GM21447 (cell line): ENCODE data around the gene APPBP2.
A peak's percentile ranks its signal among the peaks of the same experiment; 100 is the strongest.
"Not testable (repeated sequence)": the region's sequence is repeated elsewhere in the genome, so short reads cannot be mapped to it uniquely, and the experiment has no call there.

Experiments used
- ATAC-seq: cut with Tn5 transposase; IDR thresholded peaks from one replicate; pipeline ENCODE4 v1.9.1; 2021; ENCODE audit not compliant: unreplicated experiment

APPBP2 gene

DNA sequence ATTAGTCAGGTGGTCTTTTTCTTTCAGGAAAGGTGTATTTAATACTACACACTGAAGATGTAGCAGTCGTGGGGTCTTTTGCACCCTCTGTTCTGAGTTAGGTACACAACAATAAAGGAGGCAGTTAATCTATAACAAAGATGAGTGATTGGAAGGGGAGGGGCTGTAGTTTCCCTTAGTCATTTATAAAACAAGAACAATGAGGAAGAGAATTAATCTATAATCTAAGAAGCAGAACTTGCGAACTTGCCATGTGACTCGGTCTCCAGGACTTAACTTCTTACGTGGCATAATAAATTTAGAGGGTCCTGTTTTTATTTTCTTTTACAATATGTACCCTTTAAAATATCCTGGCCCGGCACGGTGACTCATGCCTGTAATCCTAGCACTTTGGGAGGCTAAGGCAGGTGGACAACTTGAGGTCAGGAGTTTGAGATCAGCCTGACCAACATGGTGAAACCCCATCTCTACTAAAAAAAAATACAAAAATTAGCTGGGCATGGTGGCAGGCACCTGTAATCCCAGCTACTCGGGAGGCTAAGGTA lies 8.6 kb upstream of the APPBP2 start:
- no peak for ATAC-seq

DNA sequence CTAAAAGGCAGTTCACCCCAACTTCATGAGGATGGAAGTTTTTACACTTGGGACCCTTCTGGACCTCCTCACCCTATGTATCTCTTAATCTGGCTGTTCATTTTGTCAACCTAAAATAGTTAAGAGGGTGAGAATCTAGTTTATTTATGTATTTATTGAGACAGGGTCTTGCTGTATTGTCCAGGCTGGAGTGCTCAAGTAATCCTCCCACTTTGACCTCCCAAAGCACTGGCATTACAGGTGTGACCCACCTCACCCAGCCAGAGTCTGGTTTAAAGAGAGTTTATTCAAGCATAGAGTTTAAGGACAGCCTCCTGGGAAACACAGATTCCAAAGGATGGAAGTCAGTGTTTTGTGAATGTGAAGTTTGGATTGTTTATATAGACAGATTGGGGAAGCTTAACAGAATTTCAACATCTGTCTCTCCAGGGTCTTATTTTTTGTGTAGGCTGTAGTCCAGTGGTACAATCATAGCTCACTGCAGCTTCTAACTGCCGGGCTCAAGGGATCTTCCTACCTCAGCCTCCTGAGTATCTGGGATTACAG lies 8.0 kb upstream of the APPBP2 start:
- ATAC-seq: no peak

DNA sequence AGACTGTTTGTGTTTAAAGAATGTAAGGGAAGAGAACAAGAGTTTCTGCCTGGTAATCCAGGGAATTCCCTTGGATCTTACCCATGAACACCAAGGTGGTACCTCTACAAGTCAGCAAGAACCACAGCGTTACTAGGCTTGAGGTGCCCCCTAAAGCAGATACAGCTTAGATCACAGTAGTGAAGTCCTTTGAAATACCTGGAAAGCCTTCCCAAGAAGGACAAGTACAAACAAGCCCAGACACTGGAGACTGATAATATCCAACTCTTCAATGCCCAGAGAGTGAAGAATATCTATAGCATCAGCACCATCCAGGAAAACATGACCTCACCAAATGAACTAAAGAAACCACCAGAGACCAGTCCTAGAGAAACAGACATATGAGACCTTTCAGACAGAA lies 3.8 kb upstream of the APPBP2 start:
- ATAC-seq: no peak

DNA sequence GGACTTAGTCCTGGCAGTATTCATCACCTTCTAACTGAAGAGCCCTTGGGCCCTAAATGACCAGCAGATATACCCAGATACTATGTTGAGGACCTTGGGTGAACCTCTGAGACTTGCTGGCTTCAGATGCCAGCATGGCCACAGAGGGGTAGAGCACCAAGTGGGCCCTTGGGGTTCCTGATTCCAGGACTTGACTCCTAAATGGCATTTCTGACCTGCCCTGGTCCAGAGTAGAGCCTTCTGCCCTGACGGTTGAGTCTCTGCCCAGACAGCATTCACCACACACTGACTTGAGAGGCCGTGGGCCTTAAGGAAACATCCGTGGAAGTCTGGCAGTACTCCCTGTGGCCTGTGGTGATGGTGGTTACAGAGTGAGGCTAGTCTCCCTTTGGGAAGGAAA lies 2.8 kb upstream of the APPBP2 start:
- no peak for ATAC-seq

GRCh38 chr17:60527701-60528100 lies 1.7 kb upstream of the APPBP2 start:
- ATAC-seq: no peak

GRCh38 chr17:60526726-60527125 lies 684 bp upstream of the APPBP2 start:
- ATAC-seq: no peak

GRCh38 chr17:60525328-60525684 lies 736 bp downstream of the APPBP2 start:
- peak; percentile 17 for ATAC-seq

DNA sequence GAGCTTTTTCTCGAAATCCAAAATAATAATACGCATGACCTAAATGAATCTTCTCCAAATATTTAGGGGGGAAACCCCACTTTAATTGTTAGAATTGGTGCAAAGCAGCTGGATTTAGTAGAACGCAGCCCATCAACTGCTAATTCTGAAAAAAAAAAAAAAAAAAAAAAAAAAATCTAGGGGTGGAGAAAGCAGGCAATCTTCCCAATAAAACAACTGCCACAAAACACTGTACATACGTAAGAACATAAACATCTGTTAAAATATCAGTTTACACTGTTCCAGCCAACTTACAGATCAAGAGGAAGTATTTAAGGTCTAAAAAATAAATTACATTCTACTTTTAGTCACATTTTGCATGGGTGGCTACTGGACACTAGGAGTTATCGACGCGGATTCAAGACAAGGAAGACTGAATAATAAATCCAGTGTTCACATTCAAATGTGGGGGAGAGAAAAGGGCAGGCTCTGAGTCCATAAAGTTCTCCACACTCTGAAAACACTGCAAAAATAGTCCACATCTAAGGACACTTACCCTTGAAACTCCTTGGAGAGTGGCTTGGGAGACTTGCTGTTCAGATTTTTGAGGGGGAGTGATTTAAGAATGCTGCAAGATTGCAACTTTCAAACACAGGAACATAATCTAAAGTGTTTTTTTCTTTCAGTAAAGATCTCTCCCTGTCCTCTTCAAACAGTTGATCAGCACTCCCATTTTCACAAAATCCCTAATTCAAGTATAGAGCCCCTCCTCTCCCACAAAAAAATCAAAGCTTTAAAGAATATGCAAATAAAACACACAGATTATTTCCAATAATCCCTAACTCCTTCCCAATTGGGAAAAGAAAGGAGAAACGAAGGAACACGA lies 1.3 kb downstream of the APPBP2 start:
- no peak for ATAC-seq

- ATAC-seq: no peak
These were observed 2.2 kb downstream of the APPBP2 start for GRCh38 chr17:60523822-60524221.

- no peak for ATAC-seq
These were observed 3.0 kb downstream of the APPBP2 start for GRCh38 chr17:60522889-60523626.

DNA sequence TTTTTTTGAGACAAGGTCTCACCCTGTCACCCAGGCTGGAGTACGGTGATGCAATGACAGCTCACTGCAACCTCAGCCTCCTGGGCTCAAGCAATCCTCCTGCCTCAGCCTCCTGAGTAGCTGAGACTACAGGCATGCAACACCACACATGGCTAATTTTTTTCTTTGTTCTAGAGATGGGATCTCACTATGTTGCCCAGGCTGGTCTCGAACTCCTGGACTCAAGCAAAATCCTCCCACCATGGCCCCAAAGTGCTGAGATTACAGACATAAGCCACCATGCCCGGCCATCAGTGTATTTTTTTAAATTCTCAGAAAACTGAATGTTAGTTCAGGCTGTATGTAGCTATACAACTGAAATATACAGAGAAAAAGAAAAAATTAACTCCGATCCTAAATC lies 6.2 kb downstream of the APPBP2 start:
- no peak for ATAC-seq

DNA sequence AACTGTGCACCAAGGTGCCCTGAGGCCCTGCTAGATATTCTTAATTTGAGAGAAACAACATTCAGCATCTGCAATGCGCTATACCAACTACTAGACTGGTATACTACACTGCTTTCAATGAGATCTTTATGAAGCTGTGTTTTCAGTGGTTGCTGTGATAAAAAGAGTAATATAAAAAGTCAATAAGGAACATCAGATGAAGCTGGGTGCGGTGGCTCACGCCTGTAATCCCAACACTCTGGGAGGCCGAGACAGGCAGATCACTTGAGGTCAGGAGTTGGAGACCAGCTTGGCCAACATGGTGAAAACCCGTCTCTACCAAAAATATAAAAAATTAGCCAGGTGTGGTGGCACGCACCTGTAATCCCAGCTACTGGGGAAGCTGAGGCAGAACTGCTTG lies 10.4 kb downstream of the APPBP2 start:
- ATAC-seq: not testable (repeated sequence)

DNA sequence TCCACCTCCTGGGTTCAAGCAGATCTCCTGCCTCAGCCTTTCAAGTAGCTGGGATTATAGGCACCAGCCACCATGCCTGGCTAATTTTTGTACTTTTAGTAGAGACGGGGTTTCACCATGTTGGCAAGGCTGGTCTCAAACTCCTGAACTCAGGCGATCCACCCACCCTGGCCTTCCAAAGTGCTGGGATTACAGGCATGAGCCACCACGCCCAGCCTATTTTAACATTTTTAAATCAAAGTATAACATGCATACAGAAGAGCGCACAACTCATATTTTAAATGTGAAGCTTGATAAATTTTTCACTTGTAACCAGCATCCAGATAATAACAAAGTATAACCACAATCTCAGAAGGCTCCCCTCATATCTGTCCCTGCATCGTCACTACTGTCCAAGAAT lies 10.8 kb downstream of the APPBP2 start:
- ATAC-seq: not testable (repeated sequence)

GRCh38 chr17:60514500-60514899 lies 11.5 kb downstream of the APPBP2 start:
- ATAC-seq: no peak

DNA sequence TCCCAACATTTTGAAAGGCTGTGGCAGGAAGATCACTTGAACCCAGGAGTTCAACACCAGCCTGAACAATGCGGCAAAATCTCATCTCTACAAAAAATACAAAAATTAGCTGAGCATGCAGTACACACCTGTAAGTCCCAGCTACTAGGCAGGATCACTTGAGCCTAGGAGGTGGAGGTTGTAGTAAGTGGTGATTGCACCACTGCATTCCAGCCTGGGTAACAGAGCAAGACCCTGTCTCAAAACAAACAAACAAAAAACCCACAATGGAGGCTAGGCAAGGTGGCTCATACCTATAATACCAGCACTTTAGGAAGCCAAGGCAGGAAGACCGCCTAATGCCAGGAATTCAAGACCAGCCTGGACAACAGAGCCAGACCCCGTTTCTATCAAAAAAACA lies 12.0 kb downstream of the APPBP2 start:
- ATAC-seq: no peak

DNA sequence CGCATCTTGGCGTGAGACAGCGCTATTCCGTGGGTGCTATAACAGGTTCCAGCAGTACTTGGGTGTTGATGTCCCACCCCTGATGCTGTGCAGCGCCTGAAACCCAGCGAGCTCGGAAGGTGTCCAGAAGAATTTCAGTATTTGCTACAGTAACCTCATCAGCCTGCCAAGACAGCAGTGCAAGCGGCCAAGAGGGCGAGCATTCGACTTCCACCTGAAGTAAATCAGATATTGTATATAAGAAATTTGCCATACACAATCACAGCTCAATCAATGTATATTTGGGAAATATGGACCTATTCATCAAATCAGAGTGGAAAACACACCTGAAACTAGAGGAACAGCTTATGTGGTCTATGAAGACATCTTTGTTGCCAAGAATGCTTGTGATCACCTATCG lies 13.0 kb downstream of the APPBP2 start:
- no peak for ATAC-seq

DNA sequence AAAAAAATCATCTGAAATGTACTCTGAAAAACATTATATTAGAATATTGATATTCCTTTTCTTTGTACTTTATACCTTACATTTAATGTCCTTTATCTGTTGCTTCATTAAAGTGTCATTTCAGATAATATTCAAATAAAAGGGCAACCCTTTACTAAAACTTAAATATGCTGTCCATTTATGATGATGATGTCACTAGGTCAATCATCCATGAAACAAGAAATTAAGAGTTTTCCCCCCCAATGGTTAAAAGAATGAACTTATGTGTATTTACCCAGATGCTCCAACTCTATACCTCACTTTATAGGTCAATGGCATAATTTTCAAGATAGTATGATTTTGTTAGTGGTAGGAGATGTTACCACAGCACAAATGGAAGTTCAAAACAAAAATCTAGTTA lies 15.3 kb downstream of the APPBP2 start:
- no peak for ATAC-seq

DNA sequence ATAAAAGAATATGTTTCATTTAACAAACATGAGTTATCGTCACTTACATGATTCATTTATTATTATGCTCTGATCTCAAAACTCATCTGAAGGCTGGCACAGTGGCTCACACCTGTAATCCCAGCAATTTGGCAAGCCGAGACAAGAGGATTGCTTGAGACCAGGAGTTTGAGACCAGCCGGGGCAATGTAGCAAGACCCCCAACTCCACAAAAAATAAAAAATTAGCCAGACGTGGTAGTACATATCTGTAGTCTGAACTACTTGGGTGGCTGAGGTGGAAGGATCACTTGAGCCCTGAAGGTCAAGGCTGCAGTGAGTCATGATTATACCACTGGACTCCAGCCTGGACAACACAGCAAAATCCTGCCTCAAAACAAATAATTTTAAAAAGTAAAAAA lies 16.0 kb downstream of the APPBP2 start:
- ATAC-seq: no peak

DNA sequence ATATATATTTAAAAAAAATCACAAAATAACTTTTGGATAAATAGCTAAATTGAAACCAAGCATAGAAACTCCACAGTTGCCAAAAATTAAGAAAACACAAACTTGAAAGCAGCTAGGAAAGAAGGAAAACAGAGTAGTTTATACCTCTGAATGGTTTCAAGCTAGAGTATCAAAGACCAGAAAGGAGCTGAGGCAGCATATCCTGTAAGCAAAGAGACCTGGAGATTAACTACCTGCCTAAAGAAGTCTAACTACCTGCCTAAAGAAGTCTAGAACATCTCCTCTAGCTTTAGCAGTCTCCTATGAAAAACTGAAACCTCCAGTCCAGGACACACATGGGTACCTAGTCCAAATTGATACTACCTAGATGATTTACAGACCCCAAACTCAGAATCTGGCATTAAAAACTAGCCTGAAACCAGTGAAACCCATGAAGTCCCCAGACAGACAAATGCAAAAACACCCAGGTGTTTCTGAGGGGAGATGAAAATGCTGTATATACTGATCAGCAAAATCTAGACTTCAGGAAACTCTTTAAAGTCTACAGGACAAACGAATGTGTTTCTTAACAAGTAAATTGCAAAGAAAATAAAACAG lies 17.6 kb downstream of the APPBP2 start:
- ATAC-seq: no peak

DNA sequence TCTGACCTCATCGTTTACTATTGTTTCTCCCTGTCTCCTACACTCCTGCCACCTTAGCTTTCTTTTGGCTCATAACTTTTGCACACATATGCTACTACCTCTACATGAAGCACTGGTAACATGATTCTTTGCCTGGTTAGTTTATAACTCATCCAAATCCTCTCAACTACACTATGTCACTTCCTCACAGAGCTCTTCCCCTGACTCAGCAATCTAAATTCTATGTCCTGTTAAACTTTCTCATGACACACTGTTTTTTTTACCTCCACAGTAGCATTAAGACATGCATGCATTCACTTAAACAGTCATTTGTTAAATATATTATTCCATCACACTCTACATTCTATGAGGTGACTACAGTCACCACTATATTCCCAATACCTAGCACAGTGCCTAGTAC lies 19.7 kb downstream of the APPBP2 start:
- no peak for ATAC-seq

GRCh38 chr17:60502145-60502544 lies 23.9 kb downstream of the APPBP2 start:
- no peak for ATAC-seq

- ATAC-seq: no peak
These were observed 24.5 kb downstream of the APPBP2 start for GRCh38 chr17:60501589-60501988.
